Natural killer cell (primary cell): ENCODE measurements around the gene PKD2L2. TPM values are rescaled to one million over a fixed set of nuclear protein-coding genes. Genes with fewer than 3 reads are reported as not detected.
A peak's percentile ranks its signal among the peaks of the same experiment; 100 is the strongest.
"Not testable (repeated sequence)": the region's sequence is repeated elsewhere in the genome, so short reads cannot be mapped to it uniquely, and the experiment has no call there.

Source experiments
- ATAC-seq, 3 donors: fragments of 150-1000 bp in 2 of 3; fragments of 200-7000 bp in 1 of 3; cut with Tn5 transposase; 1 replicate in 1 of 3; 2 replicates in 2 of 3; pipeline ENCODE4 v1.10.0; 2021; ENCODE audit warnings: mild to moderate bottlenecking in 2 of 3, moderate library complexity in 2 of 3
- DNase-seq, 2 donors: peaks; one replicate each; pipeline versions ENCODE4 v3.0.0 to v3.0.0-alpha.2; 2013 to 2021; ENCODE audit warnings: mixed read lengths in 1 of 2
- H3K27ac ChIP-seq: one replicate; pipeline ENCODE4 v1.5.1; 2013; ENCODE audit warnings: mild to moderate bottlenecking, low read length
- H3K27me3 ChIP-seq: one replicate; pipeline ENCODE4 v1.6.1; 2013; ENCODE audit warnings: low read length; ENCODE audit not compliant: control insufficient read depth, insufficient read depth
- H3K36me3 ChIP-seq: one replicate; pipeline ENCODE4 v1.6.1; 2013; ENCODE audit warnings: low read length; ENCODE audit not compliant: control insufficient read depth, insufficient read depth
- H3K4me1 ChIP-seq: one replicate; pipeline ENCODE4 v1.6.1; 2013; ENCODE audit warnings: low read length; ENCODE audit not compliant: control insufficient read depth, insufficient read depth
- H3K4me3 ChIP-seq: one replicate; pipeline ENCODE4 v1.5.1; 2013; ENCODE audit warnings: low read length
- H3K9me3 ChIP-seq: one replicate; pipeline ENCODE4 v1.6.1; 2013; ENCODE audit warnings: low read length; ENCODE audit not compliant: control insufficient read depth, insufficient read depth
- H3K27ac Mint-ChIP-seq, 2 donors: one replicate each; pipeline ENCODE4 v1.8.0; 2022; ENCODE audit warnings: mild to moderate bottlenecking in 2 of 2, mixed read lengths in 2 of 2, moderate library complexity in 1 of 2
- H3K27me3 Mint-ChIP-seq, 2 donors: one replicate each; pipeline ENCODE4 v1.8.0; 2022; ENCODE audit warnings: low read depth in 2 of 2, mixed read lengths in 2 of 2
- H3K36me3 Mint-ChIP-seq: one replicate; pipeline ENCODE4 v1.8.0; 2022; ENCODE audit warnings: mixed read lengths
- H3K4me1 Mint-ChIP-seq, 2 donors: one replicate each; pipeline ENCODE4 v1.8.0; 2022; ENCODE audit warnings: mixed read lengths in 2 of 2
- H3K4me3 Mint-ChIP-seq: one replicate; pipeline ENCODE4 v1.8.0; 2022; ENCODE audit warnings: mild to moderate bottlenecking, moderate library complexity, mixed read lengths
- H3K9me3 Mint-ChIP-seq, 2 donors: one replicate each; pipeline ENCODE4 v1.8.0; 2022; ENCODE audit warnings: mixed read lengths in 2 of 2
- CTCF ChIP-seq: fragments of 200-600 bp; IDR thresholded peaks from one replicate; pipeline ENCODE4 v1.8.0; 2022; ENCODE audit warnings: antibody characterized with exemption
- WGBS: methylation state at CpG from one replicate; pipeline ENCODE4 v1.1.7; 2013; ENCODE audit warnings: missing lambda C conversion rate; ENCODE audit not compliant: insufficient coverage; 5-methylcytosine and 5-hydroxymethylcytosine counted together
- intact Hi-C: fragments of 100-400 bp; cut with micrococcal nuclease; formaldehyde crosslinking; loops from one replicate; pipeline ENCODE4 v1.14.2; 2022
- total RNA-seq, 4 donors: library from RNA; stranded (reverse); fragments of 120-200 nt in 1 of 4; gene quantifications; one replicate each; pipeline versions ENCODE4 v1.2.3 to v1.2.4, GENCODE V29; 2013 to 2022

The PKD2L2 gene
- total RNA-seq, 3 donors from 2014 or later (not counting 1 experiment from before 2014, with no cell fraction given): 0.78 TPM; not detected in 2

- no peaks in the 10 kb centered on the region for H3K27me3 Mint-ChIP-seq
- H3K4me1 Mint-ChIP-seq: no peaks in the 10 kb centered on the region
- peaks cover 41% of the 10 kb centered on the region for H3K36me3 Mint-ChIP-seq
- no peaks in the 10 kb centered on the region for H3K27me3 ChIP-seq
- H3K36me3 ChIP-seq: peaks cover 69% of the 10 kb centered on the region
- H3K27ac ChIP-seq: no peak overlapping the region
- no peak overlapping the region for H3K4me3 Mint-ChIP-seq
- ATAC-seq: no peak
- TF ChIP-seq CTCF: no peak
- no peaks in the 10 kb centered on the region for H3K9me3 ChIP-seq
- no peaks in the 10 kb centered on the region for H3K9me3 Mint-ChIP-seq
- no peak for DNase-seq
- 60% methylated on average over 1 of the region's 1 CpG for WGBS
- intact Hi-C loops: no loop called here
- no peaks in the 10 kb centered on the region for H3K4me1 ChIP-seq
- no peak overlapping the region for H3K27ac Mint-ChIP-seq
- no peak overlapping the region for H3K4me3 ChIP-seq
Measured at GRCh38 chr5:137938751-137939143, 49.5 kb downstream of the PKD2L2 start.

GRCh38 chr5:137939331-137939730, 50.1 kb downstream of the PKD2L2 start:
- no peaks in the 10 kb centered on the region for H3K9me3 Mint-ChIP-seq
- no peak for TF ChIP-seq CTCF
- no peak overlapping the region for H3K4me3 ChIP-seq
- H3K4me1 Mint-ChIP-seq: no peaks in the 10 kb centered on the region
- H3K27ac ChIP-seq: no peak overlapping the region
- H3K27me3 Mint-ChIP-seq: no peaks in the 10 kb centered on the region
- 77% methylated on average over 7 of the region's 7 CpGs for WGBS
- H3K36me3 Mint-ChIP-seq: peaks cover 47% of the 10 kb centered on the region
- no peak for DNase-seq
- no peaks in the 10 kb centered on the region for H3K4me1 ChIP-seq
- no peak for ATAC-seq
- H3K9me3 ChIP-seq: no peaks in the 10 kb centered on the region
- no peak overlapping the region for H3K4me3 Mint-ChIP-seq
- no peaks in the 10 kb centered on the region for H3K27me3 ChIP-seq
- peaks cover 75% of the 10 kb centered on the region for H3K36me3 ChIP-seq
- intact Hi-C loops: no loop called here
- H3K27ac Mint-ChIP-seq: no peak overlapping the region

- H3K9me3 ChIP-seq, H3K27me3 Mint-ChIP-seq, H3K27ac Mint-ChIP-seq, H3K4me1 ChIP-seq, H3K27ac ChIP-seq, H3K4me3 ChIP-seq, H3K9me3 Mint-ChIP-seq, H3K27me3 ChIP-seq, intact Hi-C loops, DNase-seq, ATAC-seq, H3K4me3 Mint-ChIP-seq, H3K4me1 Mint-ChIP-seq: not testable (repeated sequence)
- 99% methylated on average over 4 of the region's 4 CpGs for WGBS
- peaks cover 38% of the 10 kb centered on the region for H3K36me3 Mint-ChIP-seq
- H3K36me3 ChIP-seq: peaks cover 94% of the 10 kb centered on the region
Measured at GRCh38 chr5:137944280-137944679, 55.0 kb downstream of the PKD2L2 start.

- intact Hi-C loops: no loop called here
- no CpG with 5 or more reads among the region's 1 CpG for WGBS
- no peak overlapping the region for H3K27ac ChIP-seq
- H3K4me3 Mint-ChIP-seq: no peak overlapping the region
- DNase-seq (no peak), ATAC-seq (no peak)
- no peaks in the 10 kb centered on the region for H3K27me3 Mint-ChIP-seq
- no peaks in the 10 kb centered on the region for H3K9me3 Mint-ChIP-seq
- H3K4me1 ChIP-seq: no peaks in the 10 kb centered on the region
- H3K27ac Mint-ChIP-seq: peak overlapping the region; percentile 31 to 33
- no peak overlapping the region for H3K4me3 ChIP-seq
- H3K9me3 ChIP-seq: no peaks in the 10 kb centered on the region
- H3K27me3 ChIP-seq: no peaks in the 10 kb centered on the region
- peaks cover 6 to 10% of the 10 kb centered on the region in 2 donors for H3K4me1 Mint-ChIP-seq
- peaks cover 34% of the 10 kb centered on the region for H3K36me3 Mint-ChIP-seq
- H3K36me3 ChIP-seq: peaks cover 93% of the 10 kb centered on the region
- TF ChIP-seq CTCF: no peak
Measured at GRCh38 chr5:137945825-137946224, 56.6 kb downstream of the PKD2L2 start.
